Upper lobe of right lung (tissue), 1 donor: ENCODE results near the gene STX10. TPM values are rescaled to one million over a fixed set of nuclear protein-coding genes. Genes with fewer than 3 reads are reported as not detected.

ENCODE experiments used
- ATAC-seq: fragments of 200-7000 bp; cut with Tn5 transposase; one replicate; pipeline ENCODE4 v1.9.1; 2020; ENCODE audit warnings: mild to moderate bottlenecking, moderate library complexity
- DNase-seq: peaks from one replicate; pipeline ENCODE4 v3.0.0-alpha.2; 2020
- H3K27ac ChIP-seq: fragments of 200-600 bp; one replicate; pipeline ENCODE4 v1.8.0; 2022
- H3K27me3 ChIP-seq: fragments of 200-600 bp; one replicate; pipeline ENCODE4 v1.8.0; 2022; ENCODE audit warnings: mild to moderate bottlenecking
- H3K36me3 ChIP-seq: fragments of 200-600 bp; one replicate; pipeline ENCODE4 v1.8.0; 2022
- H3K4me1 ChIP-seq: fragments of 200-600 bp; one replicate; pipeline ENCODE4 v1.8.0; 2022
- H3K4me3 ChIP-seq: fragments of 200-600 bp; one replicate; pipeline ENCODE4 v1.8.0; 2022; ENCODE audit warnings: mild to moderate bottlenecking
- H3K9me3 ChIP-seq: fragments of 200-600 bp; one replicate; pipeline ENCODE4 v1.8.0; 2022
- intact Hi-C: fragments of 100-400 bp; cut with DNase I; formaldehyde crosslinking; loops from one replicate; pipeline ENCODE4 v1.11.0; 2022
- total RNA-seq: library from RNA; stranded (reverse); fragmentation: NEBNext Ultra II Directional; extraction: Animal tissue kit (Norgen Biotek cat#: 25700); gene quantifications from one replicate; pipeline ENCODE4 v1.2.1, GENCODE V29; 2021
- TF ChIP-seq, protein P1 (sequence below): fragments of 200-600 bp; IDR thresholded peaks from one replicate; pipeline ENCODE4 v1.8.0; 2022; ENCODE audit warnings: antibody characterized with exemption
- donor health status: DM: no; HTN: yes; CAD: no; lungs with severe emphysema.

STX10 gene
- total RNA-seq, 1 donor from 2014 or later, result 65.4 TPM

DNA sequence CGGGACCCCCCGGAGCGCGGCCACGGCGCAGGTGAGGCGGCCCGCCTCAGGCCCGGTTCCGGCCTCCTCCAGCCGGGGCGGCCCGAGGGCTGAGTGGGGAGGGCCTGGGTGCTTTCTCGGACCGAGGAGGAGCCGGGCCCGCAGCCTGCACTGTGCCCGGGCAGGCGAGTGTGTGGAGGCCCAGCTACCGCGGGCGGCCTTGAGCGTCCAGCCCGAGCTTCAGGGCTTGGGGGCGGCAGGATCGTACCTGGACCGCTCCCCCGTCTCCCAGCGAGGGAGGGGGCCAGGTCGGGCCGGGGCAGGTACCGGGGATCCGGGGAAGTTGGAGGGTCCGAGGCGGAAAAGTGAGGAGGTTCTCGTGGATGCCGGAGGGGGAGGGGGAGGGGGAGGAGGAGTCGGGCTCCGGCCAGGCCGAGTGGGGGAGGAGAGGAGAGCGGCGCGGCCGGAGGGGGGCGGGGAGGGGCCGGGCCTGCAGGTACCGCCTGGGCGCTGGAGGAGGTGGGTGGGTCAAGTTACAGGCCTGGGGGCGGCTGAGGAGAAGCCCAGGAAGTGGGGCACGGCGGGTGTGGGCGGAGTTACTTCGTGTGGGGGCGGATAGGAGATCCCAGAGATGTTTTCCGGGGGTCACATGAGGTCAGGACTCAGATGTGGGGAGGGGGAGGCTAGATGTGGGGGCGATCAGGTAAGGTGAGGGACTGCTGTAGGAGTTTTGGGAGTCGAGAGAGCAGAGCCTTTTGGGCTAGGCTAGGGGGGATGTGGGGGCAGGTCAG is 31.6 kb downstream of the STX10 start:
- peak; percentile 54 for ATAC-seq
- H3K27ac ChIP-seq, result peak overlapping the region; percentile 60
- H3K27me3 ChIP-seq, result no peaks in the 10 kb centered on the region
- intact Hi-C loops, result no loop called here
- H3K9me3 ChIP-seq, result no peaks in the 10 kb centered on the region
- peak overlapping the region; percentile 88 for H3K4me3 ChIP-seq
- peaks cover 15% of the 10 kb centered on the region for H3K36me3 ChIP-seq
- TF ChIP-seq, protein P1, sequence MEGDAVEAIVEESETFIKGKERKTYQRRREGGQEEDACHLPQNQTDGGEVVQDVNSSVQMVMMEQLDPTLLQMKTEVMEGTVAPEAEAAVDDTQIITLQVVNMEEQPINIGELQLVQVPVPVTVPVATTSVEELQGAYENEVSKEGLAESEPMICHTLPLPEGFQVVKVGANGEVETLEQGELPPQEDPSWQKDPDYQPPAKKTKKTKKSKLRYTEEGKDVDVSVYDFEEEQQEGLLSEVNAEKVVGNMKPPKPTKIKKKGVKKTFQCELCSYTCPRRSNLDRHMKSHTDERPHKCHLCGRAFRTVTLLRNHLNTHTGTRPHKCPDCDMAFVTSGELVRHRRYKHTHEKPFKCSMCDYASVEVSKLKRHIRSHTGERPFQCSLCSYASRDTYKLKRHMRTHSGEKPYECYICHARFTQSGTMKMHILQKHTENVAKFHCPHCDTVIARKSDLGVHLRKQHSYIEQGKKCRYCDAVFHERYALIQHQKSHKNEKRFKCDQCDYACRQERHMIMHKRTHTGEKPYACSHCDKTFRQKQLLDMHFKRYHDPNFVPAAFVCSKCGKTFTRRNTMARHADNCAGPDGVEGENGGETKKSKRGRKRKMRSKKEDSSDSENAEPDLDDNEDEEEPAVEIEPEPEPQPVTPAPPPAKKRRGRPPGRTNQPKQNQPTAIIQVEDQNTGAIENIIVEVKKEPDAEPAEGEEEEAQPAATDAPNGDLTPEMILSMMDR, result no peak
- peaks cover 35% of the 10 kb centered on the region for H3K4me1 ChIP-seq
- peak; percentile 91 for DNase-seq

- TF ChIP-seq, protein P1, result no peak
- Histone ChIP-seq H3K27ac (peak within 1 kb of the TSS; percentile 68), H3K4me1 (peaks cover 35% of the 10 kb centered on the region), H3K9me3 (no peaks in the 10 kb centered on the region), H3K27me3 (no peaks in the 10 kb centered on the region), H3K36me3 (peaks cover 23% of the 10 kb centered on the region), H3K4me3 (peak within 1 kb of the TSS; percentile 92)
- DNase-seq (peak; percentile 95), ATAC-seq (peak; percentile 93)
- intact Hi-C loops, result no loop called here
Measured at GRCh38 chr19:13117772-13118423, 32.3 kb downstream of the STX10 start, which contains the start of gene NACC1. TSS of gene NACC1 (plus strand) at chr19:13118264. CDS start at chr19:13135208, 16,944 bp downstream.

DNA sequence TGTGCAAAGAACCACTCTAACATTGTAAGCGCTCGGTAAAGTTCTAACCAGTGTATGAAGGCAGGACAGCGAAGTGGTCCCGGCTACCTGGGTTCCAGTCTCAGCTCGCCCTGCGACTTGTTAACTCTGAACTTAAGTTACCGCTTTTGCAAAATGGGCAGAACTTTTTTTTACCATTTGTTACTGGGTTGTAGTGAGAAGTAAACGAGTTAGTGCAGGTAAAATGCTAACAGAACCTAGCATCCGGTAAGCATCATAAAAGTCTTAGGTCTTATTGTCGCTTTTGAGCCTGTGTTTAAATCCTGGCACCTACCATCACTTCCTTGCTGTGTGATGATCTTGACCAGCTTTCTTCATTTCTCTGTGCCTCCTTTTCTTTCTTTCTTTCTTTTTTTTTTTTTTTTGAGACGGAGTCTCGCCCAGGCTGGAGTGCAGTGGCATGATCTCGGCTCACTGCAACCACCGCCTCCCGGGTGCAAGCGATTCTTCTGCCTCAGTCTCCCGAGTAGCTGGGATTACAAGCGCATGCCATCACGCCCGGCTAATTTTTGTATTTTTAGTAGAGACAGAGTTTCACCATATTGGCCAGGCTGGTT is 32.9 kb downstream of the STX10 start:
- no peak for ATAC-seq
- no peak for DNase-seq
- Histone ChIP-seq H3K9me3 (no peaks in the 10 kb centered on the region), H3K36me3 (peaks cover 28% of the 10 kb centered on the region), H3K4me1 (peaks cover 35% of the 10 kb centered on the region), H3K4me3 (peak overlapping the region; percentile 92), H3K27me3 (no peaks in the 10 kb centered on the region), H3K27ac (peak overlapping the region; percentile 68)
- TF ChIP-seq, protein P1, result no peak
- intact Hi-C loops, result no loop called here

- H3K9me3 ChIP-seq, result no peaks in the 10 kb centered on the region
- H3K4me3 ChIP-seq, result peak within 1 kb of the TSS; percentile 92
- TF ChIP-seq, protein P1, result no peak
- peak within 1 kb of the TSS; percentile 68 for H3K27ac ChIP-seq
- H3K4me1 ChIP-seq, result peaks cover 35% of the 10 kb centered on the region
- H3K27me3 ChIP-seq, result no peaks in the 10 kb centered on the region
- H3K36me3 ChIP-seq, result peaks cover 28% of the 10 kb centered on the region
- intact Hi-C loops, result no loop called here
- ATAC-seq, result peak; percentile 84
- peak; percentile 95 for DNase-seq
Measured at GRCh38 chr19:13116282-13117175, 33.6 kb downstream of the STX10 start, which contains the start of gene TRMT1. TSS of gene TRMT1 (minus strand) at chr19:13116740. CDS start at chr19:13116399, 341 bp downstream.

- TF ChIP-seq, protein P1, result no peak
- intact Hi-C loops, result no loop called here
- no peak for ATAC-seq
- H3K36me3 ChIP-seq, result peaks cover 28% of the 10 kb centered on the region
- no peaks in the 10 kb centered on the region for H3K9me3 ChIP-seq
- H3K27me3 ChIP-seq, result no peaks in the 10 kb centered on the region
- peak overlapping the region; percentile 92 for H3K4me3 ChIP-seq
- H3K27ac ChIP-seq, result peak overlapping the region; percentile 68
- H3K4me1 ChIP-seq, result peaks cover 35% of the 10 kb centered on the region
- no peak for DNase-seq
Measured at GRCh38 chr19:13115936-13116281, 34.3 kb downstream of the STX10 start.
